PFSK-1 (cell line): Measurements from ENCODE around the gene CXCL12.

Source experiments
- FOXP2 ChIP-seq: optimal IDR thresholded peaks from 2 replicates; pipeline ENCODE3; 2011; ENCODE audit warnings: borderline replicate concordance, control low read depth, inconsistent platforms; ENCODE audit not compliant: insufficient read depth; ENCODE audit errors: extremely low read length, extremely low read depth
- POLR2AphosphoS5 ChIP-seq: IDR thresholded peaks from 2 replicates; pipeline ENCODE4 v1.6.1; 2012; ENCODE audit warnings: low read depth, mild to moderate bottlenecking, control low read depth, low read length, moderate library complexity
- SIN3A ChIP-seq: IDR thresholded peaks from 2 replicates; pipeline ENCODE4 v1.6.1; 2012; ENCODE audit warnings: mild to moderate bottlenecking, low read length, moderate library complexity, borderline replicate concordance; ENCODE audit not compliant: insufficient read depth
- TAF1 ChIP-seq: IDR thresholded peaks from 2 replicates; pipeline ENCODE4 v1.6.1; 2012; ENCODE audit warnings: low read length, control low read depth, borderline replicate concordance; ENCODE audit not compliant: insufficient read depth
- TF ChIP-seq, protein P1 (sequence below), 2 experiments: IDR thresholded peaks; 2 replicates each; pipeline versions ENCODE4 v1.6.1 to v1.8.0; 2011 to 2012; ENCODE audit warnings: low read depth in 2 of 2, low read length in 2 of 2, control low read depth in 1 of 2, inconsistent platforms in 1 of 2, mild to moderate bottlenecking in 1 of 2, moderate library complexity in 1 of 2; ENCODE audit not compliant: insufficient read depth in 1 of 2

- no peak for TF ChIP-seq POLR2AphosphoS5
- TF ChIP-seq TAF1, result no peak
- TF ChIP-seq, protein P1, sequence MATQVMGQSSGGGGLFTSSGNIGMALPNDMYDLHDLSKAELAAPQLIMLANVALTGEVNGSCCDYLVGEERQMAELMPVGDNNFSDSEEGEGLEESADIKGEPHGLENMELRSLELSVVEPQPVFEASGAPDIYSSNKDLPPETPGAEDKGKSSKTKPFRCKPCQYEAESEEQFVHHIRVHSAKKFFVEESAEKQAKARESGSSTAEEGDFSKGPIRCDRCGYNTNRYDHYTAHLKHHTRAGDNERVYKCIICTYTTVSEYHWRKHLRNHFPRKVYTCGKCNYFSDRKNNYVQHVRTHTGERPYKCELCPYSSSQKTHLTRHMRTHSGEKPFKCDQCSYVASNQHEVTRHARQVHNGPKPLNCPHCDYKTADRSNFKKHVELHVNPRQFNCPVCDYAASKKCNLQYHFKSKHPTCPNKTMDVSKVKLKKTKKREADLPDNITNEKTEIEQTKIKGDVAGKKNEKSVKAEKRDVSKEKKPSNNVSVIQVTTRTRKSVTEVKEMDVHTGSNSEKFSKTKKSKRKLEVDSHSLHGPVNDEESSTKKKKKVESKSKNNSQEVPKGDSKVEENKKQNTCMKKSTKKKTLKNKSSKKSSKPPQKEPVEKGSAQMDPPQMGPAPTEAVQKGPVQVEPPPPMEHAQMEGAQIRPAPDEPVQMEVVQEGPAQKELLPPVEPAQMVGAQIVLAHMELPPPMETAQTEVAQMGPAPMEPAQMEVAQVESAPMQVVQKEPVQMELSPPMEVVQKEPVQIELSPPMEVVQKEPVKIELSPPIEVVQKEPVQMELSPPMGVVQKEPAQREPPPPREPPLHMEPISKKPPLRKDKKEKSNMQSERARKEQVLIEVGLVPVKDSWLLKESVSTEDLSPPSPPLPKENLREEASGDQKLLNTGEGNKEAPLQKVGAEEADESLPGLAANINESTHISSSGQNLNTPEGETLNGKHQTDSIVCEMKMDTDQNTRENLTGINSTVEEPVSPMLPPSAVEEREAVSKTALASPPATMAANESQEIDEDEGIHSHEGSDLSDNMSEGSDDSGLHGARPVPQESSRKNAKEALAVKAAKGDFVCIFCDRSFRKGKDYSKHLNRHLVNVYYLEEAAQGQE (IDR thresholded peaks at IDR 0.05; ENCODE audit: insufficient read depth in 1 of 2, low read depth in 2 of 2, low read length in 2 of 2), result no peak
- no peak for TF ChIP-seq SIN3A
- no peak for TF ChIP-seq FOXP2
Observed at GRCh38 chr10:44416936-44417335, 32.0 kb upstream of the CXCL12 start.
